ENCODE data around the gene SETD2.

SETD2 gene

DNA sequence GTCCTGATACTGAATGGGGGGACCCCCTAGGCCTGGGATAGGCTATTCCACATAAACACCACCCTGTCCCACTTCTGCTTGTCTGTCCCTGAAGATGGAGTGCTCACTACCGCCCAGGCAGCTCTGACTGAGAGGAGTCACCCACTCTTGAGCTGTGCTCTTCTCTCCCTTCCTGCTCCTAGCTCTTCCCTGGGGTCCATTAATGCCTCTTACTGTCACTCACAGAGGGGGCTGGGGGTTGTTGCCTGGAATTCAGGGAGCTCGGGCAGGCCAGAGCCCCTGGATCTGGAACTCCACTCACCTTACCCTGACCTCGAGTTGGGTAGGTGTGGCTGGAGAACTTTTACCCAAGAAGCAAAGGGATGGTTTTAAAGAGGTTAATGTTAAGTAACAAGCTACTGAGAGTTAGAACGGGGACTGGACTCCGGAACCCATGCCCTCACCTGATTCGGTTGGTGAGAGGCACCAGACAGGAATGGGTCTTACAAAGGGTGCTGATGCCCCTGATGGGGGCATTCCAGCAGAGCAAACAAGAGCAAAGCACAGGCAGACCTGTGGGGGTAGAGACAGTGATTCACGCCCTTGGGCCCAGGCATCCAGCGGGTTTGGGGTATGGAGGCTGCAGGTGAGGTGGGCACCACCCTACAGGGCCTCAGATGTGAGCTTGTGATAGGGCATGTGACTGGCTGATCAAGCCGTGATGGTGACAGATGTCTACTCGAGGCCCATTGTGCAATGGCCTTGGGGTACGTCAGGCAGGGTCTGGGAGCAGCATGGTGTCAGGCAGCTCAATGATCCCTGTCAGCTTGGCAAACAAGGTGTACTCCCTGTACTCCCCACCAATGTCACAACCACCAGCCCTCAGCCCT lies 179.1 kb downstream of the SETD2 start:
- DNase-seq (ENCODE audit: low read depth), result no peak

DNA sequence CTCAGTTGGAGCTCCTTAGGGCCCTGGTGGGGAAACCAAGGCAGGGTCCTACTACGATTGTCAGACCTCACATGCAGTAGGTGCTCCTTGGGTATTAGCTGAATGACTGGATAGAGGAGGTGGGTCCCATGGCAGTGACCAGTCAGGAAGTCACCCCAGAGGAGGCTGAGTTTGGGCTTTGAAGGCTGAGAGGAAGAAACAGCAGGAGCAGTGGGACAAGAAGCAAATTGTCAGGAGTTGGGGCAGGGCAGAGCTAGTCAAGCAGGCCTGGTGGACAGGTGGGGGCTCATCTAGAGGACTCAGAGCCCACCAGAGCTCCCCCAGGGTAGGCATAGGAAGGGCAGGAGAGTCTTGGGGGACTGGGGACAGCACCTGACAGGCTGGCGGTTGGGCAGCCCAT lies 181.4 kb downstream of the SETD2 start:
- DNase-seq (ENCODE audit: low read depth), result no peak

DNA sequence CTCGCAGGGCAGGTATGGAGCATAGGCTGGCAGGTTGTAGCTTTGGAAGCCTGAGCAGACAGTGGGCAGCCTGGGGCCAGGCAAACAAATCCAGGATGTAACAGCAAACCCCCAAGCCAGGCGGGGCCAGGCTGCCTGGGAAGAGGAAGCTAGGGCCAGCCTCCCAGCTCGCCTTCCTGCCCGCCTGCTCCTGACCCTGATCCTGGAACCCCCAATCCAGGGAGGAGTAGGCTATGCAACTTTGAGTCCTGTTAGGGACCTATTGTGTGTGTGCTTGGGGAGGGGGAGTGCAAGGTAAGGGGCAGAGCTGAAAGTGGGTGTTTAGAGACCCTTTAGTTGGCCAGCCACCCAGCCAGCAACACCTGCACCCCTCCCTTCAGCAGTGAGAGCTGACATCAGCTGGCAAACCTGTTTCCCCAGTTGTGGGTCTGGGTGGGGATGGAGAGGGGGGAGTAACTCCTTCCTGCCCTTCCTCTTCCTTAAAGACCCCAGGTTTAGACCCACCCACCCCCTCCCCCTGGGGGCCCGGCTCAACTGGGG lies 181.9 kb downstream of the SETD2 start:
- no peak for DNase-seq (ENCODE audit: low read depth)

DNA sequence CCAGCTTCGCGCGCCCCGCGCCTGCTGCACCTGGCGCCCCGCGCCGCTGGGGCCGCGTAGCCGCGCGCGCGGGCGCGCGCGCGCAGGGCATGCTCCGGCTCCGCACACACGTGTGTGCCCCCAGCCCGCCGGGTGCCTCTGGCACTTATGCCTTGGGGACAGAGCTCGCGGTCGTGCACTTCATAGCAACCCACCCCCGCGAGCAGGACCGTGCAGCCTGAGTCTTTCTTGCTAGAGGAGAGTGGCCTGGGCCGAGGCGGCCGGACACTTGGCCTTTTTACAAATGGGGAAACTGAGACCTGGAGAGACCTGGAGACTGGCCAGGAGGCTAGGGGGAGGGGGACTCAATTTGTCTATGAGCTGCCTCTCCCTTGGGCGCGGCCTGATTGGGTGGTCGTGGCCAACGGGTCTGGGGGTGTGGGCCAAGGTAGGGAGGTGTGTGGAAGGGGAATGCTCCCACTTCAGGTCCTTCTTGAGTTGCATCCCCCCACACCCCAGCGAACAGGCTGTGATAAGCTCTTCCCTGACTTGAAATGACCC lies 183.9 kb downstream of the SETD2 start:
- DNase-seq (ENCODE audit: low read depth), result no peak

DNA sequence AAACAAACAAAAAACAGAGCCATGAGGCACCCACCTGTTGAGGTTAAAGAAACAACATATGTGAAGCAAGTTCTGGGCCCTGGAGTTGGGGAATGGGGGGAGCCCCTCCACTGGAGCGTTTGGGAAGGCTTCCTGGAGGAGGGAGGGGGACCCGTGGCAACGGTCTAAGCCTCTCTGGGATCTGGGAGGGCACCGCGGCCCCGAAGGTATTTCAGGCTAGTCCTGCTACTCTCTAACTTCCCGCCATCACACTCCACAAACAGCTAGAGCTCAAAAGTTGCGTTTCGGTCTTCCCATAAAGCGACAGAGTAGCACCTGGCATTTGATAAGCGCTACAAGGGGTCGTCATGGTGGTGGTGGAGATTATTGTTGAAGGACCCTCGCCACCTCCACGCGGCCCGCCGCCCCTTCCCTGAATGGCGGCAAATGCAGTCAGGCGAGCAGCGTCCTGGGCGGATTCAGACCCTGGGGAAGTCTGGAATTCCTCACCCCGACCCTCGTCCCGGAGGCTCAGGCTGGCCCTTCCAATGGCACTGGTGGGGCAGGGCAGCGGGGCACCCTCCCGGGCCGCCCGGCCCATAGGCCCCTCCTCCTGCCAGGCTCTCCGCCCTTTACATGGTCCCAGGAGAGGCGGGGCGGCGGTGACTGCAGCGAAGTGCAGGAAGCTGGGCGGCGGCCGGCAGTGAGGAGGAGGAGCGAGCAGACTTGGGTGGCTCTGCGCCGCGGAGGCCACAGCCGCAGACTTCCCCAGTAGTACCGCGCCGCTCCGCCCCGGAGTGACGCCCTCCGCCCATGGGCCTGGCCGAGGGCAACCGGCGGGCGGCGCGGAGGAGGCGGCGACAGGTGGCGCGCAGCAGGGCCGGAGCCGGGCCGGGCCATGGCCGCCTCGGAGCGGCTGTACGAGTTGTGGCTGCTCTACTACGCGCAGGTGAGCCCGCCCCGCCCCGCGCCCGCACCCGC lies 184.6 kb downstream of the SETD2 start, which contains the start of gene NBEAL2:
TSS of gene NBEAL2 (plus strand) at position 682 of the 960 bp plus-strand sequence. CDS start at position 878, 196 bp downstream.
- peak; percentile 90 for DNase-seq (ENCODE audit: low read depth)

DNA sequence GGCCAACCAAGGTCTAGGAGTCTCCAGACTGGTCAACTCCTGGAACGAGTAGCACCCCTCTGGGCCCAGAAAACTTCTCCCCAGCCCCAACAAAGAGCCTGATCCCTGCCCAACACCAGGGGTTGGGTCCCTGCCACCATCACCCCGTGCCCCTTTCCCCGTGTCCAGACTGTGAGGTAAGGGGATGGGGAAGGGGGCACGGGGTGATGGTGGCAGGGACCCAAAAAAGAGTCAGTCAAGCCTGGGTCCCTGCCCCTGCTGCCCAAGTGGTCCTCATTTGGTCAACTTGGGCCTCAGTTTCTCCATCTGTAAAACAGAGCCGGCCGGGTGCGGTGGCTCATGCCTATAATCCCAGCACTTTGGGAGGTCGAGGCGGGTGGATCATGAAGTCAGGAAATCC lies 185.5 kb downstream of the SETD2 start:
- no peak for DNase-seq (ENCODE audit: low read depth)

DNA sequence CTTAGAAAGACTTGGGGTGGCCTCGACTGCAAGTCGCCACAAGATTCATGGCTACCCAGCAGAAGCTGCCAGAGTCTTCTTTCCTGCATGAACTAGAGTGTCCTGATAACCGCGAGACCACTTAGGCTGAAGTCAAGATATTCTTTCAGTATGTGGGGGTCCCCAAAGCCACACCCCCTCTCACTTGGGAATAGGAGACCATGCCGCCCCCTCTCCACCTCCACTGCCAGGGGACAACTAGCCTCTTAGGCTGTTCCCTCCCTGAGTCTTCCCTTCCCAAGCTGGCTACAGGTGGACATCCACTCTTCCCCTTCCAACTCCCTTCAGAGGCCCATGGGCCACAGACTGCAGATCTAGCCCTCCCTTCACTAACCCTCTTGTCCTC lies 186.1 kb downstream of the SETD2 start:
- DNase-seq (ENCODE audit: low read depth), result no peak

DNA sequence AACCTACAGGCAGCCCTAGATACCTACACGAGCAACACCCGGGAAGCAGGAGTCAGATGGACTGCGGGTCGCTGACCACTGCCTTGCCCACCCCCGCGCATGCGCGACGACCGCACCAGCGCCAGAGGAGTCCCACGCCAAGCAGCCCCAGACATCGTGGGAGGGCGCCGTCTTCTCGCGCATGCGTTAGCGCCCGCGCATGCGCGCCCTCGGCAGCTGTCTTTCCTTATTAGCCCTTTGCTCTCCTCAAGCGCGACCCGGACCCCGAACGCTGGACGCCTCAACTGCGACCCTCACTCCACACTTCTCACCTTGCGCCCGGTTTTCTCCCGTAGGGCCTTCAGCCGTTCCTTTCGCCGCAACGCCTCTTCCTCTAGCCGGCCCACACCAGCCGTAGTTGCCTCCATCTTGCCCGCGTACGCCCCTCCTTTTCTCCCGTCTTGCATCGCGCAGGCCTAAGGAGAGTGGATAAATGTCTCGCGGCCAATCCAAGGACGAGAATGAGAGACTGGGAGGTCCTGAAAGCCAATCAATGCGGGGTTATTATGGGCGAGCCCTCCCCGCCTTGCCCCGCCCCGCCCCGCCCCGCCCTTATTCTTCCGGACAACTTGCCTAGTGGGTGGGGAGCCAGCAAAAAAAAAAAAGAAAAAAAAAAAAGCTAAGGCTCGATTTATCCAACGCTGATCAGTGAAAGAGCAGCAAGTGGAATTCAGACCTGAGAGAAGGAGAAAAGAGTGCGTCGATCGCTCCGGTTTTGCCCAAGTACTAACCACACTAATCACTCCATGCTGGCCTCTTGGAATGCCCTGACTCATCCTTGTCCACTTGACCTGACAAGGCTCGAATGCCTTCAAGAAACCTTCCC lies 187.4 kb downstream of the SETD2 start, which contains the start of gene CCDC12:
TSS of gene CCDC12 (minus strand) at position 420 of the 865 bp plus-strand sequence. CDS start at position 407, 13 bp downstream.
- peak; percentile 85 for DNase-seq (ENCODE audit: low read depth)

DNA sequence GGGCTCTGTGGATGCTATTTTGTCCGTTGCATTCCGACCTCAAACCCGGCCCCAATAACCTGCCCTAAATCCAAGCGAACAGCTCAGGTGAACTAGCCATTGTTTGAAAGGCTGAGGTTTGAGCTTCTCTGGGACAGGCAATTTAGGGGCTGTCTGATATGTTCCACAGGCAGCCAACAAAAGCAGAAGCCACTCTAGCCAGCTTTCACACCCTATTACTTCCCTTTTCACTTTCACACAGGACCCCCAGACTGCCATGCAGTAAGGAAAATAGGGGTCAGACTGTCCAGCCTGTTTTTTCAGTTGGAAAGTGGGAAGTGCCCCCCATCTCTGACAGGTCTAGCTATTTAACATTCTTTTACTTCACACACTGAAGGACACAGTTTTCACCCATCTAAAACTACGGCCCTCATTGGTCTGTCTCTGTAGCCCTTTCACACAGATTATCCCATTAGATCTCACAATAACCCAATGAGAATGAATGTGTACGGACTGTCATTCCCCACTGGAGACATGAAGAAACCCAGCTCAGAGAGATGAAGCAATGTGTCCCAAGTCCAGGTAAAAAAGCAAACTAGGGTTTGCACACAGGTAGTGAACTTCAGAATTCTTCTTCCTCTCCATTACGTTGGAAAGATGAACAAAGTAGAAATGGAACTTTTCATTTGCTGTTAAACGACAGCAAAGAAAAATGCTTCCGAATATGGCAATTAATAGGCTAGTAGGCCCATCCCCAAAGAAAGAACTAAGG lies 189.3 kb downstream of the SETD2 start:
- no peak for DNase-seq (ENCODE audit: low read depth)

DNA sequence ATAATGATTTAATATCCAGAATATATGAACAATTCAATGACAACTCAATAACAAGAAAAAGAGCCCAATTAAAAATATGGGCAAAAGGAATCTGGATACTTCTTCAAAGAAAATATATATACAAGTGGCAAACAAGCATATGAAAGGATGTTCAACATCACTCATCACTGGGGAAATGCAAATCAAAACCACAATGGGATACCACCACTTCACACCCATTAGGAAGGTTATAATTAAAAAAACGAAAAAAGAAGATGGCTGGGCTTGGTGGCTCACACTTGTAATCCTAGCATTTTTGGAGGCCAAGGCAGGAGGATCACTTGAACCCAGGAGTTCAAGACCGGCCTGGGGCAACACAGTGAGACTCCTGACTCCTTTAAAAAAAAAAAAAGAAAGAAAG lies 191.5 kb downstream of the SETD2 start:
- DNase-seq (ENCODE audit: low read depth), result no peak

DNA sequence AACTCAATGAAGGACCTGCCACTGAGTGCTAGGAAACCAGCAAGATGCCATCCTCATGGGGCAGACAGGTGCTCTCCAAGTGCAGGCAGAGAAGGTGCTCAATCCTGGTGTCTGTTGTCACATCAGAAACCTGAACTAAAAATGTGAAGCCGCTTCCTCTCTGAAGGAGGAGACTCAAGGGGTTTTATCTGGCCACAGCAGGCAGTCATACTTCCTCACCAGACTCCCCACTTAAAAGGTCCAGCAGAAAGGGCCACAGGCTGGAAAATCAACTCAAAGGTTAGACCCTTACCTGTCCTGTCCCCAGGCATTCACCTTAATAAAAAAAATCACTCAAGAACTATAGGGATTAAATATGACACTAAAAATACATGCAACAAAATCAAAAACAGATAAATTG lies 192.2 kb downstream of the SETD2 start:
- DNase-seq (ENCODE audit: low read depth), result no peak

DNA sequence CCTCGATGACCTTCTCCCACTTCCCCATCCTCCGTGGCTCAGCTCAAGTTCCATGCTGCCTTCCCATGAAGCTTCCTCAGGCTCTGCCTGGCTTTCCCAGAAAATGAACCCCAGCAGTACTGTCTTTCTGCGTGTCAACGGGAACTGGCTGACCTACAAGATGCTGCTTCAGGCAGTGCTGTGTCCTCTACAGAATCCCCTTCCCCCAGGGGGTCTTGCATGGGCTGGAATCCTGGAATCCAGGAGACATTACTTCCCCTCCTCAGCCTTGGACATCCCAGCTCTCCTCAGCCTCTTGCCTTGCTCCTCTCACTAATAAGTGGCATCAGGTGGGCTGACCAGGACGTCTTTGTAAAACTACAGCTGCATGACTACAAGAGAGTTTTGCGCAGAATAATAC lies 192.8 kb downstream of the SETD2 start:
- DNase-seq (ENCODE audit: low read depth), result no peak

DNA sequence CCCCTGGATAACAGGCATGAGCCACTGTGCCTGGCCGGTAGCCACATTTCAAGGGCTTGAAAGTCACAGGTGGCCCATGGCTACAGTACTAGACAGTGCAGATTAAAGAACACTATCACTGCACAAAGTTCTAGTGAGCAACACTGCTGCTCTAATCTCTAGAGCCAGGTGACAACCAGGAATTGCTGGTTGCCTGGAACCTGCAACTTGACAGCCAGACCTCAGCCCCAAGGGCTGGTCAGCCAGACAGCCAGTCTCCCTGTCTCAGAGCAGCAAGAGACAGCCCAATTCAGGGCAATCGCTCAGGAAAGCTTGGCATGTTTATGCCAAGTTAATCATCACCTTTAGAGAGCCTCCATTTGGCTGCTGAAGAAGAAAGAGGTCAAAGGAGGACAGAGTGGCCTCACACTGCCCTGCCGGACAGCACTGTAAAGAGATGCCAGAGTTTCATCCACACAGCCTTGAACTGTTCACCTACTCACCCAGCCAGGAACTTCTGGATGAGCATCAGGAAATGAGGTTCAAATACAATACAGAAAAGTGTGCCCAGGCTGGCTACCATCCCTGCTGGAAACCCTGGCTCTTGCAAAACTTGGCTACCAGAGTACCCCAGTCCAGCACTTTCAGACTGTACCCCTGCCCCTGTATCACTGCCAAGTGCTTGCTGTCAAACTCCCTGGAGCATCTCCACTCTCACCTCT lies 193.4 kb downstream of the SETD2 start:
- no peak for DNase-seq (ENCODE audit: low read depth)

DNA sequence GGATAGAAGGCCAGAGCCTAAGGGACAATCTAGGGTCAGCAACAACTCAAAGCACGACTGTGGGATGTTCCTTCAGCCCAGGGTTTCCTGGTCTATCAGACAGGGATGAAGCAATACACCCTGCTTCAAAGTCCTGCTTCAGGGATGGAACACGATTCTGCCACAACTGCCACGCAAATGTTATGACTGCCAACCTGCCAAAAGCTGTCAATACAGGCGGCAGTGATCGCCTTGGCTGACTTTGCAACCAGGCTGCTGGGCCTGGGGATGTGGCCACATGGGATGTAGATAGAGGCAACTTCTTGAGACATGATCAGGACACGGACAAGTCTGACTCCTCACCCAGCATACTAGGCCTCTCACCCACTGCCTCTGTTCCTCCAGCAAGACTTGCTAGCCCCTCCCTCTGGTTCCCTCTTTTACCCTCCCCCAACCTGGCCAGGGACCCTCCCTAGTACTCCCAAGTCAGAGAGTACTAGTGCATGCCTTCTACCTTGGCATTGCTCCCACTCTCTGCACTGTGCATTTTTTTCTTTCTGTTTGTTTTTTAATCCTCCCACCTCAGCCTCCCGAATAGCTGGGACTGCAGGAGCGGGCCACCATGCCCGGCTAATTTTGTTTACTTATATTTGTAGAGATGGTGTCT lies 195.0 kb downstream of the SETD2 start:
- no peak for DNase-seq (ENCODE audit: low read depth)

DNA sequence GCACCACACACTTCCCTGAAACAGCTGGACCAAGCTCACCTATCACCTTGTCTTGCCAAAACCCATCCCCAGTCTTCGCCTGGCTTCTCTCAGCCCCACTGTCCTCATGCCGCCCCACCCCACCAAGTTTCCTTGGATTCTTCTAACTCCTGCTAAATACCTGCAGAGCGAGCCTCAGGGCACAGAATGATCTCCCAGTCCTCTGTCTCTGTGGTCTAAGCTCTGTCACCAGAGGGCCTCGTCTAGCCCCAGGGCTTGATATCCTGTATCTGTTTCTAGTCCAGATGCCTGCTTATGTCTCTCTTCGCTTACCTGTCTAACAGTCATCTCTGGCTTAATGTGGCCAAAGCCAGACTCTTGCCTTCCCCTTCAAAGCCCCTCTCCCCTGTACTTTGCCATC lies 197.1 kb downstream of the SETD2 start:
- no peak for DNase-seq (ENCODE audit: low read depth)
